NCI-H1930 (cell line): ENCODE results near the gene TIMELESS.
"Not testable (repeated sequence)": the region's sequence is repeated elsewhere in the genome, so short reads cannot be mapped to it uniquely, and the experiment has no call there.

ENCODE experiments used
- DNase-seq, 2 experiments: peaks; one replicate each; lab custom pipeline; 2025; lab: John Stamatoyannopoulos, UW

TIMELESS gene

GRCh38 chr12:56462565-56462964 lies 13.3 kb upstream of the TIMELESS start:
- no peak for DNase-seq

- DNase-seq, result no peak
Measured at GRCh38 chr12:56461235-56462159, 12.3 kb upstream of the TIMELESS start.

GRCh38 chr12:56457817-56458216 lies 8.6 kb upstream of the TIMELESS start:
- no peak for DNase-seq

GRCh38 chr12:56454557-56454956 lies 5.3 kb upstream of the TIMELESS start, which contains the start of gene MIP:
Gene MIP (minus strand): TSS chr12:56454657. CDS start chr12:56454613, 44 bp downstream.
- no peak for DNase-seq

GRCh38 chr12:56451147-56451546 lies 1.9 kb upstream of the TIMELESS start:
- DNase-seq, result no peak

- no peak for DNase-seq
Measured at GRCh38 chr12:56450241-56450640, 1.0 kb upstream of the TIMELESS start.

GRCh38 chr12:56449622-56449984 lies 377 bp upstream of the TIMELESS start:
- DNase-seq, result no peak

- DNase-seq, result not testable (repeated sequence)
Measured at GRCh38 chr12:56443208-56443607, 6.0 kb downstream of the TIMELESS start.

- DNase-seq, result no peak
Measured at GRCh38 chr12:56437430-56438176, 11.6 kb downstream of the TIMELESS start.

GRCh38 chr12:56434828-56435227 lies 14.4 kb downstream of the TIMELESS start:
- no peak for DNase-seq

GRCh38 chr12:56431850-56432249 lies 17.4 kb downstream of the TIMELESS start:
- DNase-seq, result no peak

- no peak for DNase-seq
Measured at GRCh38 chr12:56431288-56431687, 17.9 kb downstream of the TIMELESS start.

- DNase-seq, result no peak
Measured at GRCh38 chr12:56425940-56426438, 23.2 kb downstream of the TIMELESS start.

GRCh38 chr12:56425193-56425592 lies 24.0 kb downstream of the TIMELESS start:
- no peak for DNase-seq

GRCh38 chr12:56420411-56420810 lies 28.8 kb downstream of the TIMELESS start:
- no peak for DNase-seq

- no peak for DNase-seq
Measured at GRCh38 chr12:56417739-56418138, 31.5 kb downstream of the TIMELESS start.

- DNase-seq, result no peak
Measured at GRCh38 chr12:56414401-56414800, 34.8 kb downstream of the TIMELESS start.

GRCh38 chr12:56413392-56413791 lies 35.8 kb downstream of the TIMELESS start:
- DNase-seq, result no peak

- DNase-seq, result no peak
Measured at GRCh38 chr12:56411781-56412639, 37.2 kb downstream of the TIMELESS start.

GRCh38 chr12:56410768-56411167 lies 38.5 kb downstream of the TIMELESS start:
- DNase-seq, result no peak

GRCh38 chr12:56408799-56409417 lies 40.3 kb downstream of the TIMELESS start:
- no peak for DNase-seq
